Measurements from ENCODE around the gene DHTKD1.

DNA sequence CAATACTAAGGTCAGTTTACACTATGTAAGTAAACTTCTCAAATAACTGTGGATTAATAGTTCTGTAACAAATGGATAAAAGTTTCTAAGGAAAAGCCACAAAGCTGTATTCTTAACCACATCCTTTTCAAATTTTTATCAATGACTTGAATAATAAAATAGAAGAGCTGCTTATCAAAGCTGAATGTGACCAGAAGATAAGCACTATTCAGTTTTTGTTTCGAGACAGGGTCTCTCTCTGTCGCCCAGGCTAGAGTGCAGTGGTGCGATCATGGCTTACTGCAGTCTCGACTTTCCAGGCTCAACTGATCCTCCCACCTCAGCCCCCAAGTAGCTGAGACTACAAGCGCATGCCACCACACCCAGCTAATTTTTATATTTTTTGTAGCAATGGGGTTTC is 43.2 kb upstream of the DHTKD1 start:
- TF ChIP-seq CTCF (conservative IDR thresholded peaks at IDR 0.05; ENCODE audit: low read depth, low read length) = no peak
- TF ChIP-seq EZH2 (IDR thresholded peaks at IDR 0.05; ENCODE audit: borderline replicate concordance, low read depth, low read length, poor library complexity, severe bottlenecking) = no peak
